ENCODE results near the gene STOX2.

DNA sequence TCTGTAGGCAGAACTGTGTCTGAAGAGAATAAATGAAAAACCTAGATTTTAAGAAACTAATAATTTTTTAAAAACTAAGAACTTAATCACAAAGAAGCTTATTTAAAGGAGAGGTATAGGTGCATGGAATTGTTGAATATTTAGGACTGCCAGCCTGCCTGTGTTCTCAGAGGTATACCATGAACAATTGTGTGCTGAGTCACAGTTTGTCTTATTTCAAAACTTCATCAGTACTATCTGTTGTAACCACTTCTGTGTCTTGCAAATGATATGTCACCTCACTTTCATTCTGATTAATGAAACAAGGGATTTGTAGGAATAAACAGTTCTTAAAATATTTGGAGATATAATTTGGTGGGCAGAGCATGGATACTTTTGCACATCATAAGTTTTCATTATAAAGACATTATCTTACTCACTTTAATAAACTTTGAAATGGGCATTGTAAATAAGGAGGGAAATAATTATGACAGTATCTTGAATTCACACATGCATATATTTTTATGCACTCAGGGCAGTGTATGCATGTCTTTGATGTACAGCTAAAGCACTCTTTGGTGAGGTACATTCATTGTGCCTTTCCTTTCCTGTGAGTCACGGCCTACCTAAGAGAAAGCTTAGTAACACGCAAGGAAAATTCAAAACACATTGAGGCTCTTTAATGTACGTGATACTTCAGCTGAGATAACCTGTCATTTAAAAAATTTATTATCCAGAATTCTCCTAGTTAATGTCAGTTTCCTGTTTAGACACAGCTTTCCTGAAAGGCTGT lies 31.7 kb downstream of the STOX2 start:
- TF ChIP-seq, protein P1, sequence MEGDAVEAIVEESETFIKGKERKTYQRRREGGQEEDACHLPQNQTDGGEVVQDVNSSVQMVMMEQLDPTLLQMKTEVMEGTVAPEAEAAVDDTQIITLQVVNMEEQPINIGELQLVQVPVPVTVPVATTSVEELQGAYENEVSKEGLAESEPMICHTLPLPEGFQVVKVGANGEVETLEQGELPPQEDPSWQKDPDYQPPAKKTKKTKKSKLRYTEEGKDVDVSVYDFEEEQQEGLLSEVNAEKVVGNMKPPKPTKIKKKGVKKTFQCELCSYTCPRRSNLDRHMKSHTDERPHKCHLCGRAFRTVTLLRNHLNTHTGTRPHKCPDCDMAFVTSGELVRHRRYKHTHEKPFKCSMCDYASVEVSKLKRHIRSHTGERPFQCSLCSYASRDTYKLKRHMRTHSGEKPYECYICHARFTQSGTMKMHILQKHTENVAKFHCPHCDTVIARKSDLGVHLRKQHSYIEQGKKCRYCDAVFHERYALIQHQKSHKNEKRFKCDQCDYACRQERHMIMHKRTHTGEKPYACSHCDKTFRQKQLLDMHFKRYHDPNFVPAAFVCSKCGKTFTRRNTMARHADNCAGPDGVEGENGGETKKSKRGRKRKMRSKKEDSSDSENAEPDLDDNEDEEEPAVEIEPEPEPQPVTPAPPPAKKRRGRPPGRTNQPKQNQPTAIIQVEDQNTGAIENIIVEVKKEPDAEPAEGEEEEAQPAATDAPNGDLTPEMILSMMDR (IDR thresholded peaks at IDR 0.05): no peak
- TF ChIP-seq POLR2A (IDR thresholded peaks at IDR 0.05): no peak

All from esophagus squamous epithelium (tissue), 4 donors.